K562 (cell line): Measurements from ENCODE around the gene SCYL1. TPM values are rescaled to one million over a fixed set of nuclear protein-coding genes. Genes with fewer than 3 reads are reported as not detected.

ENCODE experiments used
- DACH1 ChIP-seq: fragments of 450-650 bp; IDR thresholded peaks from 2 replicates; pipeline ENCODE4 v1.6.1; 2018; ENCODE audit not compliant: partially characterized antibody
- GTF3C2 ChIP-seq: IDR thresholded peaks from 3 replicates; pipeline ENCODE4 v1.6.1; 2011; ENCODE audit warnings: borderline replicate concordance, mild to moderate bottlenecking, moderate library complexity; ENCODE audit not compliant: insufficient read length; ENCODE audit errors: extremely low read depth
- IRF9 ChIP-seq: fragments of 450-650 bp; IDR thresholded peaks from 2 replicates; pipeline ENCODE4 v1.6.1; 2016; ENCODE audit warnings: missing biosample characterization, missing genetic modification characterization
- MCM3 ChIP-seq: fragments of 450-650 bp; IDR thresholded peaks from 2 replicates; pipeline ENCODE4 v1.6.1; 2016
- NFYB ChIP-seq: IDR thresholded peaks from 2 replicates; pipeline ENCODE4 v1.6.1; 2011; ENCODE audit warnings: mild to moderate bottlenecking, moderate library complexity; ENCODE audit not compliant: insufficient read length; ENCODE audit errors: extremely low read depth
- NR0B1 ChIP-seq: fragments of 450-650 bp; IDR thresholded peaks from one replicate; pipeline ENCODE4 v1.6.1; 2018; ENCODE audit warnings: mild to moderate bottlenecking, moderate library complexity; ENCODE audit not compliant: partially characterized antibody
- SRF ChIP-seq, 2 experiments: fragments of 250-450, 450-650 bp in 1 of 2; sonication (Bioruptor Pico) in 1 of 2; sonication (generic) in 1 of 2; formaldehyde crosslinking; IDR thresholded peaks; 2 replicates each; pipeline versions ENCODE4 v1.5.0 to v1.5.1; 2020 to 2022; ENCODE audit warnings: mild to moderate bottlenecking in 1 of 2, missing genetic modification reagents in 1 of 2
- ZNF512 ChIP-seq: IDR thresholded peaks from 2 replicates; pipeline ENCODE4 v1.6.1; 2016; ENCODE audit warnings: missing genetic modification characterization, missing compliant biosample characterization
- polyA plus RNA-seq, 8 experiments: library from polyadenylated mRNA; depleted of rRNA in 4 of 8; stranded (reverse) in 5 of 8; unstranded in 3 of 8; fragments of >200 nt; fragmentation: Nextera tagmentation in 2 of 8; fragmentation: Illumina TruSeq in 1 of 8; extraction: Ambion mirVana in 2 of 8; extraction: Trizol in 1 of 8; gene quantifications; 2 replicates each; pipeline versions ENCODE4 v1.2.1 to v1.2.3, GENCODE V29; 2011 to 2014; ENCODE audit warnings: inconsistent platforms in 1 of 8, missing spikeins in 1 of 8
- total RNA-seq, 7 experiments: library from RNA; depleted of rRNA in 6 of 7; stranded (reverse); fragments of >200 nt in 6 of 7; fragmentation: Illumina TruSeq in 2 of 7; extraction: Trizol in 2 of 7; gene quantifications; 2 replicates each; pipeline versions ENCODE4 v1.2.1 to v1.2.3, GENCODE V29; 2011 to 2021; ENCODE audit warnings: low replicate concordance in 1 of 7

SCYL1 gene
- total and polyA plus RNA-seq, 9 of the 15 experiments (the other 6 are each of a cell fraction or from before 2014, with no cell fraction given) = 1.9 to 145 (median 57.6) TPM

GRCh38 chr11:65549096-65549495 is 24.2 kb downstream of the SCYL1 start (continued):
- no peak for TF ChIP-seq GTF3C2
- no peak for TF ChIP-seq SRF (CRISPR knock-in tag; IDR thresholded peaks at IDR 0.05)
- TF ChIP-seq ZNF512 (tag) = no peak
- no peak for TF ChIP-seq NFYB
- no peak for TF ChIP-seq IRF9 (tag)
- no peak for TF ChIP-seq MCM3
- no peak for TF ChIP-seq DACH1
- TF ChIP-seq NR0B1 = no peak
